ENCODE data around the gene PAOX.

The PAOX gene

GRCh38 chr10:133373174-133374090, 5.6 kb upstream of the PAOX start, which contains the start of gene ECHS1 (continued):
- TF ChIP-seq PATZ1 (tag by site-specific recombination; IDR thresholded peaks at IDR 0.05), result peak; percentile 86
- peak; percentile 93 for TF ChIP-seq SP3 (tag by site-specific recombination; IDR thresholded peaks at IDR 0.05)
- no peak for TF ChIP-seq ZNF311 (tag by site-specific recombination; IDR thresholded peaks at IDR 0.05; ENCODE audit: borderline replicate concordance)
- TF ChIP-seq ZNF626 (tag by site-specific recombination; IDR thresholded peaks at IDR 0.05), result no peak
- no peak for TF ChIP-seq ZNF138 (tag by site-specific recombination; IDR thresholded peaks at IDR 0.05; ENCODE audit: borderline replicate concordance)
- no peak for TF ChIP-seq ZNF645 (tag by site-specific recombination; IDR thresholded peaks at IDR 0.05)
- no peak for TF ChIP-seq ZNF501 (tag by site-specific recombination; IDR thresholded peaks at IDR 0.05)
- 0 out of 2 replicates have a peak, but pooled peaks have one; percentile 18 for TF ChIP-seq ZSCAN30 (tag by site-specific recombination; IDR thresholded peaks at IDR 0.05)
- peak; percentile 94 for TF ChIP-seq BCL11B (tag by site-specific recombination; IDR thresholded peaks at IDR 0.05; ENCODE audit: low read depth)
- peak; percentile 55 for TF ChIP-seq SP7 (tag by site-specific recombination; IDR thresholded peaks at IDR 0.05)
- peak; percentile 53 for TF ChIP-seq BCL11A (tag by site-specific recombination; IDR thresholded peaks at IDR 0.05; ENCODE audit: low read depth)
- peak; percentile 67 for TF ChIP-seq ZXDB (tag by site-specific recombination; IDR thresholded peaks at IDR 0.05)
- peak; percentile 26; the same call in 1 of the 2 replicates for TF ChIP-seq ZNF843 (tag by site-specific recombination; IDR thresholded peaks at IDR 0.05)
- TF ChIP-seq MZF1 (tag by site-specific recombination; IDR thresholded peaks at IDR 0.05; ENCODE audit: borderline replicate concordance), result no peak
- peak; percentile 35; the same call in 1 of the 2 replicates for TF ChIP-seq ZBTB17 (tag by site-specific recombination; IDR thresholded peaks at IDR 0.05)
- TF ChIP-seq ZBTB7A (tag by site-specific recombination; IDR thresholded peaks at IDR 0.05; ENCODE audit: low read depth), result peak; percentile 82; the same call in 1 of the 2 replicates
- TF ChIP-seq KLF10 (tag by site-specific recombination; IDR thresholded peaks at IDR 0.05), result peak; percentile 53; the same call in 1 of the 2 replicates
- peak; percentile 29; the same call in 1 of the 2 replicates for TF ChIP-seq ZNF76 (tag by site-specific recombination; IDR thresholded peaks at IDR 0.05; ENCODE audit: borderline replicate concordance, low read depth)
- 0 out of 2 replicates have a peak, but pooled peaks have one; percentile 38 for TF ChIP-seq ZSCAN23 (tag by site-specific recombination; IDR thresholded peaks at IDR 0.05)
- no peak for TF ChIP-seq ZNF837 (tag by site-specific recombination; IDR thresholded peaks at IDR 0.05)
- peak; percentile 51; the same call in 1 of the 2 replicates for TF ChIP-seq ZNF561 (tag by site-specific recombination; IDR thresholded peaks at IDR 0.05; ENCODE audit: borderline replicate concordance)
- no peak for TF ChIP-seq ZNF148 (tag by site-specific recombination; IDR thresholded peaks at IDR 0.05; ENCODE audit: borderline replicate concordance)
- TF ChIP-seq ZBTB49 (tag by site-specific recombination; IDR thresholded peaks at IDR 0.05; ENCODE audit: low read depth), result no peak
- peak; percentile 77 for TF ChIP-seq ZBTB10 (tag by site-specific recombination; IDR thresholded peaks at IDR 0.05)
- 0 out of 2 replicates have a peak, but pooled peaks have one; percentile 20 for TF ChIP-seq ZNF398 (tag by site-specific recombination; IDR thresholded peaks at IDR 0.05)

Data from HEK293 (cell line).